ENCODE data around the gene MOGAT3.

The MOGAT3 gene

GRCh38 chr7:101244375-101245146, 43.7 kb upstream of the MOGAT3 start, which contains the start of gene FIS1:
Gene FIS1, minus strand, starts transcription at chr7:101245081. Its CDS starts 77 bp downstream, at chr7:101245004.
- peak within 1 kb of the TSS; percentile 89 for H2BK12ac ChIP-seq (ENCODE audit: low read length)
- H3K4me3 ChIP-seq (ENCODE audit: low read length in 2 of 2), result peak within 1 kb of the TSS; percentile 94 to 95
- H2BK5ac ChIP-seq (ENCODE audit: low read length), result peak within 1 kb of the TSS; percentile 16
- H2BK120ac ChIP-seq (ENCODE audit: low read depth, low read length), result no peak within 1 kb of the TSS
- H2AK5ac ChIP-seq (ENCODE audit: low read depth, low read length), result peak within 1 kb of the TSS; percentile 77
- H3K27ac ChIP-seq (replicated peaks; ENCODE audit: low read length), result peak within 1 kb of the TSS; percentile 50
- peaks cover 7 to 50% of the 10 kb centered on the region in 2 donors for H3K36me3 ChIP-seq (replicated peaks in 1 of 2; ENCODE audit: control insufficient read depth in 2 of 2, insufficient read depth in 2 of 2, low read length in 2 of 2)
- H3K9ac ChIP-seq (ENCODE audit: low read depth, low read length, poor library complexity), result peak within 1 kb of the TSS; percentile 96
- peak; percentile 86 for DNase-seq (ENCODE audit: low spot score)
- peak within 1 kb of the TSS; percentile 92 for H2AFZ ChIP-seq (ENCODE audit: low read length)
- H3K9me3 ChIP-seq (replicated peaks in 1 of 2; ENCODE audit: control insufficient read depth in 2 of 2, insufficient read depth in 1 of 2, low read depth in 1 of 2, low read length in 2 of 2), result no peaks in the 10 kb centered on the region
- no peaks in the 10 kb centered on the region for H3K27me3 ChIP-seq (ENCODE audit: control insufficient read depth in 3 of 3, insufficient read depth in 3 of 3, low read depth in 1 of 3, low read length in 3 of 3)
- peak within 1 kb of the TSS; percentile 77 for H4K91ac ChIP-seq (ENCODE audit: low read depth, low read length, poor library complexity)
- H3K4me2 ChIP-seq (ENCODE audit: insufficient read depth, low read length, poor library complexity, severe bottlenecking), result peak within 1 kb of the TSS; percentile 100
- H3K14ac ChIP-seq (ENCODE audit: low read length), result peak within 1 kb of the TSS; percentile 95
- H3K18ac ChIP-seq (ENCODE audit: low read length), result peak within 1 kb of the TSS; percentile 99
- no CpG with 5 or more reads among the region's 45 CpGs for WGBS, 2 donors (ENCODE audit: extremely low coverage in 2 of 2, insufficient read length in 2 of 2, insufficient replicate concordance in 1 of 2)
- peak within 1 kb of the TSS; percentile 98 for H4K8ac ChIP-seq (ENCODE audit: low read depth, low read length)
- peaks cover 6 to 7% of the 10 kb centered on the region in 2 donors for H3K4me1 ChIP-seq (ENCODE audit: control insufficient read depth in 2 of 2, insufficient read depth in 1 of 2, low read depth in 1 of 2, low read length in 2 of 2)
- H3K79me1 ChIP-seq (ENCODE audit: low read depth, low read length), result peaks cover 10% of the 10 kb centered on the region
- peak within 1 kb of the TSS; percentile 99 for H3K23ac ChIP-seq (ENCODE audit: low read depth, low read length, poor library complexity)
- no peak within 1 kb of the TSS for H2BK15ac ChIP-seq (ENCODE audit: low read length)
- H3K4ac ChIP-seq (ENCODE audit: low read length), result no peak within 1 kb of the TSS

- H3K14ac ChIP-seq (ENCODE audit: low read length), result no peak overlapping the region
- H3K79me1 ChIP-seq (ENCODE audit: low read depth, low read length), result peaks cover 12% of the 10 kb centered on the region
- peak overlapping the region; percentile 92 for H2AFZ ChIP-seq (ENCODE audit: low read length)
- no peak overlapping the region for H3K18ac ChIP-seq (ENCODE audit: low read length)
- no peak for DNase-seq (ENCODE audit: low spot score)
- H2BK12ac ChIP-seq (ENCODE audit: low read length), result no peak overlapping the region
- H3K4ac ChIP-seq (ENCODE audit: low read length), result no peak overlapping the region
- WGBS, 2 donors (ENCODE audit: extremely low coverage in 2 of 2, insufficient read length in 2 of 2, insufficient replicate concordance in 1 of 2), result no CpG with 5 or more reads among the region's 28 CpGs
- H3K36me3 ChIP-seq (replicated peaks in 1 of 2; ENCODE audit: control insufficient read depth in 2 of 2, insufficient read depth in 2 of 2, low read length in 2 of 2), result peaks cover 9 to 47% of the 10 kb centered on the region in 2 donors
- no peak overlapping the region for H2BK120ac ChIP-seq (ENCODE audit: low read depth, low read length)
- peak overlapping the region; percentile 100 for H3K4me2 ChIP-seq (ENCODE audit: insufficient read depth, low read length, poor library complexity, severe bottlenecking)
- no peak overlapping the region for H2BK15ac ChIP-seq (ENCODE audit: low read length)
- no peak overlapping the region for H3K27ac ChIP-seq (replicated peaks; ENCODE audit: low read length)
- H3K23ac ChIP-seq (ENCODE audit: low read depth, low read length, poor library complexity), result peak overlapping the region; percentile 61
- H3K27me3 ChIP-seq (ENCODE audit: control insufficient read depth in 3 of 3, insufficient read depth in 3 of 3, low read depth in 1 of 3, low read length in 3 of 3), result no peaks in the 10 kb centered on the region
- H4K91ac ChIP-seq (ENCODE audit: low read depth, low read length, poor library complexity), result peak overlapping the region; percentile 77
- peak overlapping the region; percentile 94 to 95 for H3K4me3 ChIP-seq (ENCODE audit: low read length in 2 of 2)
- no peaks in the 10 kb centered on the region for H3K9me3 ChIP-seq (replicated peaks in 1 of 2; ENCODE audit: control insufficient read depth in 2 of 2, insufficient read depth in 1 of 2, low read depth in 1 of 2, low read length in 2 of 2)
- peak overlapping the region; percentile 77 for H2AK5ac ChIP-seq (ENCODE audit: low read depth, low read length)
- peaks cover 7 to 9% of the 10 kb centered on the region in 2 donors for H3K4me1 ChIP-seq (ENCODE audit: control insufficient read depth in 2 of 2, insufficient read depth in 1 of 2, low read depth in 1 of 2, low read length in 2 of 2)
- peak overlapping the region; percentile 16 for H2BK5ac ChIP-seq (ENCODE audit: low read length)
- H3K9ac ChIP-seq (ENCODE audit: low read depth, low read length, poor library complexity), result peak overlapping the region; percentile 89
- H4K8ac ChIP-seq (ENCODE audit: low read depth, low read length), result no peak overlapping the region
Measured at GRCh38 chr7:101243646-101244374, 43.0 kb upstream of the MOGAT3 start.

- Histone ChIP-seq H3K23ac (ENCODE audit: low read depth, low read length, poor library complexity) (no peak overlapping the region), H4K8ac (ENCODE audit: low read depth, low read length) (no peak overlapping the region), H3K9ac (ENCODE audit: low read depth, low read length, poor library complexity) (no peak overlapping the region), H3K18ac (ENCODE audit: low read length) (no peak overlapping the region), H3K36me3 (replicated peaks in 1 of 2; ENCODE audit: control insufficient read depth in 2 of 2, insufficient read depth in 2 of 2, low read length in 2 of 2) (peaks cover 17 to 56% of the 10 kb centered on the region in 2 donors), H3K4ac (ENCODE audit: low read length) (no peak overlapping the region), H3K4me3 (ENCODE audit: low read length in 2 of 2) (no peak overlapping the region), H2AFZ (ENCODE audit: low read length) (no peak overlapping the region), H4K91ac (ENCODE audit: low read depth, low read length, poor library complexity) (no peak overlapping the region), H2BK12ac (ENCODE audit: low read length) (no peak overlapping the region), H3K27ac (replicated peaks; ENCODE audit: low read length) (no peak overlapping the region), H3K9me3 (replicated peaks in 1 of 2; ENCODE audit: control insufficient read depth in 2 of 2, insufficient read depth in 1 of 2, low read depth in 1 of 2, low read length in 2 of 2) (no peaks in the 10 kb centered on the region), H2BK5ac (ENCODE audit: low read length) (no peak overlapping the region), H3K14ac (ENCODE audit: low read length) (no peak overlapping the region), H3K4me1 (ENCODE audit: control insufficient read depth in 2 of 2, insufficient read depth in 1 of 2, low read depth in 1 of 2, low read length in 2 of 2) (peaks cover 7 to 9% of the 10 kb centered on the region in 2 donors), H3K79me1 (ENCODE audit: low read depth, low read length) (peaks cover 14% of the 10 kb centered on the region), H3K4me2 (ENCODE audit: insufficient read depth, low read length, poor library complexity, severe bottlenecking) (no peak overlapping the region), H2AK5ac (ENCODE audit: low read depth, low read length) (no peak overlapping the region), H2BK15ac (ENCODE audit: low read length) (no peak overlapping the region), H2BK120ac (ENCODE audit: low read depth, low read length) (no peak overlapping the region), H3K27me3 (ENCODE audit: control insufficient read depth in 3 of 3, insufficient read depth in 3 of 3, low read depth in 1 of 3, low read length in 3 of 3) (no peaks in the 10 kb centered on the region)
- WGBS, 2 donors (ENCODE audit: extremely low coverage in 2 of 2, insufficient read length in 2 of 2, insufficient replicate concordance in 1 of 2), result no CpG with 5 or more reads among the region's 16 CpGs
- DNase-seq (ENCODE audit: low spot score), result no peak
Measured at GRCh38 chr7:101241443-101242349, 40.9 kb upstream of the MOGAT3 start.

Data from neuronal stem cell (in vitro differentiated cells).